ENCODE results near the gene PTDSS2.

PTDSS2 gene

GRCh38 chr11:428295-428694, 21.8 kb upstream of the PTDSS2 start:
- Histone ChIP-seq H3F3A (ENCODE audit: insufficient read depth, low read length) (no peaks in the 10 kb centered on the region), H3K4me1 (ENCODE audit: insufficient read depth, low read length, severe bottlenecking) (no peaks in the 10 kb centered on the region), H3K36me3 (ENCODE audit: insufficient read depth, low read length) (no peaks in the 10 kb centered on the region), H2AFZ (ENCODE audit: low read length) (no peak overlapping the region), H3K27me3 (ENCODE audit: insufficient read depth, low read length) (no peaks in the 10 kb centered on the region), H3K79me2 (ENCODE audit: insufficient read depth, low read length) (no peaks in the 10 kb centered on the region), H3K9ac (ENCODE audit: low read length) (no peak overlapping the region), H3K9me2 (ENCODE audit: low read depth, low read length) (no peaks in the 10 kb centered on the region), H3K27ac (ENCODE audit: low read depth, low read length, poor library complexity, severe bottlenecking) (no peak overlapping the region), H4K20me1 (ENCODE audit: insufficient read depth, low read length) (no peaks in the 10 kb centered on the region), H3K9me3 (ENCODE audit: low read length) (no peaks in the 10 kb centered on the region), H3K4me3 (ENCODE audit: low read depth, low read length, poor library complexity, severe bottlenecking) (no peak overlapping the region), H3K4me2 (ENCODE audit: low read length) (no peak overlapping the region)
- no peak for TF ChIP-seq EZH2 (IDR thresholded peaks at IDR 0.05; ENCODE audit: borderline replicate concordance, low read length)
- no peak for TF ChIP-seq CTCF (IDR thresholded peaks at IDR 0.05; ENCODE audit: low read length)

GRCh38 chr11:429391-429790, 20.7 kb upstream of the PTDSS2 start:
- no peaks in the 10 kb centered on the region for H3K9me3 ChIP-seq (ENCODE audit: low read length)
- no peaks in the 10 kb centered on the region for H3K4me1 ChIP-seq (ENCODE audit: insufficient read depth, low read length, severe bottlenecking)
- no peaks in the 10 kb centered on the region for H3K9me2 ChIP-seq (ENCODE audit: low read depth, low read length)
- H2AFZ ChIP-seq (ENCODE audit: low read length) = no peak overlapping the region
- no peak overlapping the region for H3K27ac ChIP-seq (ENCODE audit: low read depth, low read length, poor library complexity, severe bottlenecking)
- no peaks in the 10 kb centered on the region for H4K20me1 ChIP-seq (ENCODE audit: insufficient read depth, low read length)
- no peak overlapping the region for H3K4me2 ChIP-seq (ENCODE audit: low read length)
- TF ChIP-seq CTCF (IDR thresholded peaks at IDR 0.05; ENCODE audit: low read length) (no peak), EZH2 (IDR thresholded peaks at IDR 0.05; ENCODE audit: borderline replicate concordance, low read length) (no peak)
- no peak overlapping the region for H3K9ac ChIP-seq (ENCODE audit: low read length)
- H3K4me3 ChIP-seq (ENCODE audit: low read depth, low read length, poor library complexity, severe bottlenecking) = no peak overlapping the region
- H3K79me2 ChIP-seq (ENCODE audit: insufficient read depth, low read length) = no peaks in the 10 kb centered on the region
- no peaks in the 10 kb centered on the region for H3F3A ChIP-seq (ENCODE audit: insufficient read depth, low read length)
- no peaks in the 10 kb centered on the region for H3K36me3 ChIP-seq (ENCODE audit: insufficient read depth, low read length)
- no peaks in the 10 kb centered on the region for H3K27me3 ChIP-seq (ENCODE audit: insufficient read depth, low read length)

GRCh38 chr11:429931-430456, 20.1 kb upstream of the PTDSS2 start:
- Histone ChIP-seq H3K79me2 (ENCODE audit: insufficient read depth, low read length) (no peaks in the 10 kb centered on the region), H2AFZ (ENCODE audit: low read length) (no peak overlapping the region), H3K9me3 (ENCODE audit: low read length) (no peaks in the 10 kb centered on the region), H3K4me3 (ENCODE audit: low read depth, low read length, poor library complexity, severe bottlenecking) (no peak overlapping the region), H3K4me2 (ENCODE audit: low read length) (no peak overlapping the region), H3K9me2 (ENCODE audit: low read depth, low read length) (no peaks in the 10 kb centered on the region), H3K27ac (ENCODE audit: low read depth, low read length, poor library complexity, severe bottlenecking) (no peak overlapping the region), H4K20me1 (ENCODE audit: insufficient read depth, low read length) (no peaks in the 10 kb centered on the region), H3K27me3 (ENCODE audit: insufficient read depth, low read length) (no peaks in the 10 kb centered on the region), H3K36me3 (ENCODE audit: insufficient read depth, low read length) (no peaks in the 10 kb centered on the region), H3F3A (ENCODE audit: insufficient read depth, low read length) (no peaks in the 10 kb centered on the region), H3K4me1 (ENCODE audit: insufficient read depth, low read length, severe bottlenecking) (no peaks in the 10 kb centered on the region), H3K9ac (ENCODE audit: low read length) (no peak overlapping the region)
- TF ChIP-seq EZH2 (IDR thresholded peaks at IDR 0.05; ENCODE audit: borderline replicate concordance, low read length) (no peak), CTCF (IDR thresholded peaks at IDR 0.05; ENCODE audit: low read length) (no peak)
